Measurements from ENCODE around the gene ECM1. TPM values are rescaled to one million over a fixed set of nuclear protein-coding genes. Genes with fewer than 3 reads are reported as not detected.

ECM1 gene
- total and polyA plus RNA-seq, 2 of the 8 experiments (the other 6 are each of a cell fraction or from before 2014, with no cell fraction given): 0.95 to 0.98 TPM

DNA sequence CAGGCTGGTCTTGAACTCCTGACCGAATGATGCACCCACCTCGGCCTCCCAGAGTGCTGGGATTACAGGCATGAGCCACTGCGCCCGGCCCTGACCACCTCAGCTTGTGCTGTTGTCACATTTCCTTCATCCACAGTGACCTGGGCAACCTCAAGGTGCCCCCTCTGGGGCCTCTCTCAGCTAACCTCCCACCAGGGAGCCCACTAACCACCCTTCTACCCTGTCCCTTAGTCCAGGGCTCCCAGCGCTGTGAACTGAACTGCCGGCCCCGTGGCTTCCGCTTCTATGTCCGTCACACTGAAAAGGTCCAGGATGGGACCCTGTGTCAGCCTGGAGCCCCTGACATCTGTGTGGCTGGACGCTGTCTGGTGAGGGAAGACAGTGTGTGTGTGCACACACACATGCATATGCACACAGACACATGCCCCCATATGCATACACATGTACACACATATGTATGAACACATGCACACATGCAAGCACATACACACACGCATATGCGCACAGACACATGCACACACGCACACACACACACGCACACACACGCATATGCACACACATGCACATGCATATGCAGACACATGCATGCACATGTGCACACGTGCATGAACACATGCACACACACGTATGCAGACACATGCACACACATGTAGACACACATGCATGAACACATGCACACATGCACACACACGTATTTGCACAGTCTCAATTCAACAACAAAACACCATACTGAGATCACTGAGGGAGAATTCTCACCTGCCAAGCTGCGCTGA lies 47.5 kb downstream of the ECM1 start:
- Histone ChIP-seq H3K4ac (replicated peaks; ENCODE audit: insufficient read length, low read depth, low read length) (peak overlapping the region; percentile 96), H2BK20ac (ENCODE audit: low read length) (no peak overlapping the region; the same call in 1 of the 2 replicates), H3K14ac (ENCODE audit: insufficient read length) (no peak overlapping the region), H3K9me3 (ENCODE audit: insufficient read depth in 2 of 2, low read depth in 1 of 2, low read length in 1 of 2) (no peaks in the 10 kb centered on the region), H3K56ac (replicated peaks; ENCODE audit: insufficient read length, low read depth, low read length) (no peak overlapping the region), H2AK5ac (ENCODE audit: low read depth, low read length) (0 out of 2 replicates have a peak overlapping the region, but pooled peaks have one; percentile 29), H4K5ac (ENCODE audit: insufficient read length, low read depth, low read length) (no peak overlapping the region), H3K9ac (replicated peaks in 1 of 4; ENCODE audit: extremely low read depth in 1 of 4, low read depth in 3 of 4, low read length in 3 of 4) (no peak overlapping the region), H2BK12ac (ENCODE audit: low read depth, low read length) (peak overlapping the region; percentile 78; the same call in 1 of the 2 replicates), H3K79me1 (ENCODE audit: low read depth, low read length) (0 out of 2 replicates have a peak, but pooled peaks cover 3% of the 10 kb centered on the region), H3K23me2 (ENCODE audit: low read depth, low read length) (no peaks in the 10 kb centered on the region; the same call in 1 of the 2 replicates), H2BK15ac (ENCODE audit: low read length) (peak overlapping the region; percentile 21; the same call in 1 of the 2 replicates), H3K27ac (ENCODE audit: low read depth, low read length) (no peak overlapping the region), H3K36me3 (ENCODE audit: control insufficient read depth in 2 of 4, insufficient read depth in 4 of 4, low read length in 3 of 4) (peaks cover 0 to 4% (median 2%) of the 10 kb centered on the region in 4 experiments; a peak in 2 of 8 replicates), H3K79me2 (ENCODE audit: control insufficient read depth in 1 of 2, insufficient read depth in 2 of 2, low read length in 2 of 2) (0 out of 4 replicates have a peak, but pooled peaks cover 0 to 4% of the 10 kb centered on the region in 2 experiments), H3K4me1 (replicated peaks in 1 of 4; ENCODE audit: control insufficient read depth in 3 of 4, insufficient read depth in 4 of 4, low read length in 3 of 4) (peaks cover 2 to 21% (median 12%) of the 10 kb centered on the region in 4 experiments), H3K27me3 (replicated peaks in 1 of 4; ENCODE audit: control insufficient read depth in 3 of 4, extremely low read depth in 1 of 4, insufficient read depth in 3 of 4, low read length in 3 of 4) (no peaks in the 10 kb centered on the region; a peak in 4 of 7 replicates), H3K4me2 (ENCODE audit: insufficient read depth in 1 of 2, low read depth in 2 of 2, low read length in 2 of 2) (no peak overlapping the region), H3K23ac (ENCODE audit: insufficient read length) (peak overlapping the region; percentile 41), H4K20me1 (replicated peaks in 1 of 2; ENCODE audit: control insufficient read depth in 1 of 2, insufficient read depth in 2 of 2, low read length in 2 of 2) (peaks cover 0 to 6% of the 10 kb centered on the region in 2 experiments), H3K4me3 (ENCODE audit: extremely low read depth in 1 of 4, insufficient read depth in 2 of 4, low read depth in 3 of 4, low read length in 4 of 4) (no peak overlapping the region), H4K91ac (replicated peaks; ENCODE audit: insufficient read length, low read length) (peak overlapping the region; percentile 44), H2BK120ac (replicated peaks; ENCODE audit: low read depth, low read length) (no peak overlapping the region), H4K8ac (ENCODE audit: extremely low read depth, insufficient read depth, low read length) (no peak overlapping the region), H2BK5ac (ENCODE audit: low read depth, low read length) (peak overlapping the region; percentile 29; the same call in 1 of the 2 replicates), H2AFZ (ENCODE audit: low read length) (no peak overlapping the region), H3K18ac (ENCODE audit: extremely low read depth, low read length) (no peak overlapping the region)
- 93% methylated on average over 19 of the region's 19 CpGs; no CpG with 5 or more reads in 1 of the 2 experiments for WGBS, 2 experiments (ENCODE audit: extremely low coverage in 1 of 2, insufficient coverage in 1 of 2, insufficient read length in 1 of 2, insufficient replicate concordance in 2 of 2, low coverage in 1 of 2, low lambda C conversion rate in 2 of 2, missing lambda C conversion rate in 1 of 2)
- CTCF ChIA-PET (ENCODE audit: partially characterized antibody): interaction anchor here (1.7 to 13.7 kb wide), 3 partner anchors 18 to 59 kb away, joined by 6 to 210 read pairs (median 8); no protein-coding TSS in a partner anchor
- POLR2A ChIA-PET (ENCODE audit: partially characterized antibody): interaction anchor here (26.4 to 43.7 kb wide), 2 partner anchors 22 to 58 kb away, joined by 1013 to 1380 read pairs; partner anchors contain the start of genes ENSA and MCL1
- TF ChIP-seq JUND (IDR thresholded peaks at IDR 0.05; ENCODE audit: low read length) (no peak), POLR2AphosphoS5 (IDR thresholded peaks at IDR 0.05; ENCODE audit: low read depth, low read length) (peak; percentile 16; the same call in 1 of the 2 replicates)
- FAIRE-seq: no peak
- no peak for DNase-seq (ENCODE audit: low read depth in 1 of 2, low spot score in 2 of 2)
